Measurements from ENCODE around the gene ORC4. TPM values are rescaled to one million over a fixed set of nuclear protein-coding genes. Genes with fewer than 3 reads are reported as not detected.

The ORC4 gene
- total and polyA plus RNA-seq, 2 experiments from 2014 or later = 44.0 to 72.6 TPM

- no peaks in the 10 kb centered on the region for H3K27me3 ChIP-seq
- H3K9me3 ChIP-seq (ENCODE audit: low read depth) = no peaks in the 10 kb centered on the region
- H3K4me3 ChIP-seq = no peak overlapping the region
- peaks cover 6% of the 10 kb centered on the region for H3K4me1 ChIP-seq (ENCODE audit: low read depth)
- no peaks in the 10 kb centered on the region for H3K36me3 ChIP-seq
- H3K27ac ChIP-seq = no peak overlapping the region
- no peak for DNase-seq (ENCODE audit: low read depth in 1 of 2, low spot score in 1 of 2)
- TF ChIP-seq CTCF (IDR thresholded peaks at IDR 0.05; ENCODE audit: low read depth, low read length) = no peak
Observed at GRCh38 chr2:147882631-147883030, 137.9 kb downstream of the ORC4 start.

Other genes with a start within 250 kb of the ORC4 start
- gene ACVR2A, start 175.7 kb downstream of the ORC4 start, total RNA-seq = 8.9 and 12.4 TPM in 2 replicates
- 10.3 and 14.2 TPM in 2 replicates for gene ACVR2A, start 175.7 kb downstream of the ORC4 start, polyA plus RNA-seq
- 17.7 and 44.5 TPM in 2 replicates for gene MBD5, start 354 bp upstream of the ORC4 start, total RNA-seq
- gene MBD5, start 354 bp upstream of the ORC4 start, polyA plus RNA-seq = 45.6 and 51.4 TPM in 2 replicates

Data from cardiac muscle cell (in vitro differentiated cells and primary cell).